Measurements from ENCODE around the gene PTGIS. TPM values are rescaled to one million over a fixed set of nuclear protein-coding genes. Genes with fewer than 3 reads are reported as not detected.
"Not testable (repeated sequence)": the region's sequence is repeated elsewhere in the genome, so short reads cannot be mapped to it uniquely, and the experiment has no call there.

Gene PTGIS
- total RNA-seq, 4 donors from 2014 or later = 1.6 to 34.1 (median 8.6) TPM

GRCh38 chr20:49612127-49612738, 44.3 kb upstream of the PTGIS start:
- H3K4me1 ChIP-seq = peaks cover 3 to 45% (median 23%) of the 10 kb centered on the region in 3 donors
- H3K27me3 ChIP-seq = peaks cover 0 to 15% (median 0%) of the 10 kb centered on the region in 4 donors
- peak overlapping the region in 3 of 4 donors; percentile 9 to 58 (median 48) for H3K27ac ChIP-seq
- H3K36me3 ChIP-seq = no peaks in the 10 kb centered on the region
- intact Hi-C loops (cut with DNase I) = loop anchor here (5.0 kb wide), 1 partner anchor 235 kb away; no protein-coding TSS in a partner anchor
- 86 to 100% methylated on average over 2 to 6 of the region's 6 CpGs for WGBS, 2 donors
- TF ChIP-seq CTCF (IDR thresholded peaks at IDR 0.05) (no peak), POLR2A (IDR thresholded peaks at IDR 0.05) (no peak)
- no peak for DNase-seq
- no peak overlapping the region for H3K4me3 ChIP-seq
- no peaks in the 10 kb centered on the region for H3K9me3 ChIP-seq

GRCh38 chr20:49611539-49612126, 43.7 kb upstream of the PTGIS start:
- intact Hi-C loops (cut with DNase I) = loop anchor here (5.0 kb wide), 1 partner anchor 236 kb away; no protein-coding TSS in a partner anchor
- WGBS, 2 donors = 61 to 65% methylated on average over 5 to 6 of the region's 6 CpGs
- Histone ChIP-seq H3K4me1 (peaks cover 3 to 44% (median 23%) of the 10 kb centered on the region in 3 donors), H3K27ac (peak overlapping the region in 3 of 4 donors; percentile 48 to 64 (median 58)), H3K27me3 (peaks cover 0 to 15% (median 0%) of the 10 kb centered on the region in 4 donors), H3K4me3 (peak overlapping the region in 2 of 4 donors; percentile 10 to 52)
- DNase-seq, H3K9me3 ChIP-seq, H3K36me3 ChIP-seq: not testable (repeated sequence)

GRCh38 chr20:49610691-49611538, 43.0 kb upstream of the PTGIS start:
- H3K4me3 ChIP-seq = peak overlapping the region in 2 of 4 donors; percentile 10 to 52
- H3K4me1 ChIP-seq = peaks cover 3 to 38% (median 22%) of the 10 kb centered on the region in 3 donors
- peak in 1 of 4 donors; percentile 14 for TF ChIP-seq POLR2A (IDR thresholded peaks at IDR 0.05)
- peak; percentile 97 to 100 (median 100) for TF ChIP-seq CTCF (IDR thresholded peaks at IDR 0.05)
- H3K27me3 ChIP-seq = peaks cover 0 to 15% (median 0%) of the 10 kb centered on the region in 4 donors
- intact Hi-C loops (cut with DNase I) = loop anchor here (5.0 kb wide), 1 partner anchor 236 kb away; no protein-coding TSS in a partner anchor
- no peaks in the 10 kb centered on the region for H3K36me3 ChIP-seq
- H3K27ac ChIP-seq = peak overlapping the region in 3 of 4 donors; percentile 48 to 64 (median 58)
- 28 to 35% methylated on average over 18 to 23 of the region's 48 CpGs for WGBS, 2 donors
- H3K9me3 ChIP-seq = no peaks in the 10 kb centered on the region
- DNase-seq = no peak

GRCh38 chr20:49608752-49609670, 41.1 kb upstream of the PTGIS start:
- intact Hi-C loops (cut with DNase I) = loop anchor here (5.0 to 10.0 kb wide), 2 partner anchors 67 to 274 kb away; no protein-coding TSS in a partner anchor
- peaks cover 0 to 15% (median 0%) of the 10 kb centered on the region in 4 donors for H3K27me3 ChIP-seq
- DNase-seq = no peak
- no peaks in the 10 kb centered on the region for H3K36me3 ChIP-seq
- 9 to 11% methylated on average over 7 to 14 of the region's 17 CpGs for WGBS, 2 donors
- TF ChIP-seq CTCF (IDR thresholded peaks at IDR 0.05) = peak; percentile 89 to 97 (median 95)
- no peak for TF ChIP-seq POLR2A (IDR thresholded peaks at IDR 0.05)
- H3K9me3 ChIP-seq = no peaks in the 10 kb centered on the region
- H3K4me1 ChIP-seq = peaks cover 7 to 47% (median 18%) of the 10 kb centered on the region in 3 donors
- H3K27ac ChIP-seq = no peak overlapping the region
- H3K4me3 ChIP-seq = peak overlapping the region in 1 of 4 donors; percentile 35

Data from esophagus squamous epithelium (tissue), 5 donors.